HG03432 (cell line): ENCODE measurements around the gene ARL15.

Experiments
- ATAC-seq: cut with Tn5 transposase; IDR thresholded peaks from one replicate; pipeline ENCODE4 v1.9.1; 2021; ENCODE audit warnings: mild to moderate bottlenecking, moderate library complexity; ENCODE audit not compliant: unreplicated experiment

Gene ARL15

GRCh38 chr5:54288568-54289217, 21.7 kb downstream of the ARL15 start:
- no peak for ATAC-seq

GRCh38 chr5:54285686-54286085, 24.7 kb downstream of the ARL15 start:
- no peak for ATAC-seq

GRCh38 chr5:54284586-54284985, 25.8 kb downstream of the ARL15 start:
- ATAC-seq, result no peak

- no peak for ATAC-seq
These were observed 27.5 kb downstream of the ARL15 start for GRCh38 chr5:54282876-54283275.

GRCh38 chr5:54281960-54282692, 28.2 kb downstream of the ARL15 start:
- no peak for ATAC-seq

- ATAC-seq, result no peak
These were observed 30.4 kb downstream of the ARL15 start for GRCh38 chr5:54279960-54280359.

GRCh38 chr5:54278979-54279717, 31.2 kb downstream of the ARL15 start:
- no peak for ATAC-seq

GRCh38 chr5:54278036-54278830, 32.1 kb downstream of the ARL15 start:
- no peak for ATAC-seq

- no peak for ATAC-seq
These were observed 34.3 kb downstream of the ARL15 start for GRCh38 chr5:54276048-54276447.

- ATAC-seq, result no peak
These were observed 35.0 kb downstream of the ARL15 start for GRCh38 chr5:54275361-54275760.

- no peak for ATAC-seq
These were observed 35.4 kb downstream of the ARL15 start for GRCh38 chr5:54274944-54275343.

- no peak for ATAC-seq
These were observed 36.7 kb downstream of the ARL15 start for GRCh38 chr5:54273715-54274114.

GRCh38 chr5:54272746-54273145, 37.6 kb downstream of the ARL15 start:
- no peak for ATAC-seq

- ATAC-seq, result no peak
These were observed 40.0 kb downstream of the ARL15 start for GRCh38 chr5:54270326-54270725.

- no peak for ATAC-seq
These were observed 45.8 kb downstream of the ARL15 start for GRCh38 chr5:54264574-54264973.

GRCh38 chr5:54263447-54263846, 46.9 kb downstream of the ARL15 start:
- ATAC-seq, result no peak

- no peak for ATAC-seq
These were observed 48.8 kb downstream of the ARL15 start for GRCh38 chr5:54261596-54261995.

GRCh38 chr5:54259981-54260380, 50.4 kb downstream of the ARL15 start:
- ATAC-seq, result no peak

GRCh38 chr5:54259090-54259489, 51.3 kb downstream of the ARL15 start:
- no peak for ATAC-seq

GRCh38 chr5:54257366-54258118, 52.8 kb downstream of the ARL15 start:
- ATAC-seq, result no peak
